Skeletal muscle tissue (tissue), 4 donors: ENCODE results near the gene HERC2. TPM values are rescaled to one million over a fixed set of nuclear protein-coding genes. Genes with fewer than 3 reads are reported as not detected.
"Not testable (repeated sequence)": the region's sequence is repeated elsewhere in the genome, so short reads cannot be mapped to it uniquely, and the experiment has no call there.

Source experiments
- H3K27ac ChIP-seq: one replicate; pipeline ENCODE4 v1.7.0; 2013; ENCODE audit warnings: mild to moderate bottlenecking, low read depth, low read length, inconsistent platforms
- H3K27me3 ChIP-seq, 3 donors: one replicate each; pipeline ENCODE4 v1.7.0; 2013; ENCODE audit warnings: low read length in 3 of 3; ENCODE audit not compliant: control insufficient read depth in 3 of 3, insufficient read depth in 3 of 3
- H3K36me3 ChIP-seq, 3 donors: one replicate each; pipeline ENCODE4 v1.7.0; 2013; ENCODE audit warnings: low read length in 3 of 3; ENCODE audit not compliant: control insufficient read depth in 3 of 3, insufficient read depth in 3 of 3
- H3K4me1 ChIP-seq, 3 donors: one replicate each; pipeline ENCODE4 v1.7.0; 2013; ENCODE audit warnings: low read length in 3 of 3, mild to moderate bottlenecking in 3 of 3; ENCODE audit not compliant: control insufficient read depth in 3 of 3, insufficient read depth in 3 of 3
- H3K4me3 ChIP-seq, 3 donors: one replicate each; pipeline ENCODE4 v1.7.0; 2013; ENCODE audit warnings: low read length in 3 of 3
- H3K9ac ChIP-seq, 3 donors: one replicate each; pipeline ENCODE4 v1.7.0; 2013; ENCODE audit warnings: low read length in 3 of 3, mild to moderate bottlenecking in 3 of 3, moderate library complexity in 2 of 3, low read depth in 1 of 3
- H3K9me3 ChIP-seq, 3 donors: one replicate each; pipeline ENCODE4 v1.7.0; 2013; ENCODE audit warnings: low read length in 3 of 3; ENCODE audit not compliant: control insufficient read depth in 3 of 3
- total RNA-seq: library from RNA; depleted of rRNA; stranded (reverse); fragments of >200 nt; gene quantifications from one replicate; pipeline ENCODE4 v1.2.3, GENCODE V29; 2014
- donor health status: Osteomylitis.

The HERC2 gene
- total RNA-seq, 1 donor from 2014 or later = 56.4 TPM

GRCh38 chr15:28167042-28167441, 154.9 kb downstream of the HERC2 start:
- H3K9me3 ChIP-seq = no peaks in the 10 kb centered on the region
- H3K36me3 ChIP-seq = peaks cover 29 to 46% (median 36%) of the 10 kb centered on the region in 3 donors
- no peak overlapping the region for H3K27ac ChIP-seq
- no peak overlapping the region for H3K4me3 ChIP-seq
- H3K9ac ChIP-seq = no peak overlapping the region
- H3K4me1 ChIP-seq = no peaks in the 10 kb centered on the region
- no peaks in the 10 kb centered on the region for H3K27me3 ChIP-seq

GRCh38 chr15:28165791-28166190, 156.2 kb downstream of the HERC2 start:
- peaks cover 32 to 50% (median 40%) of the 10 kb centered on the region in 3 donors for H3K36me3 ChIP-seq
- H3K4me1 ChIP-seq = no peaks in the 10 kb centered on the region

DNA sequence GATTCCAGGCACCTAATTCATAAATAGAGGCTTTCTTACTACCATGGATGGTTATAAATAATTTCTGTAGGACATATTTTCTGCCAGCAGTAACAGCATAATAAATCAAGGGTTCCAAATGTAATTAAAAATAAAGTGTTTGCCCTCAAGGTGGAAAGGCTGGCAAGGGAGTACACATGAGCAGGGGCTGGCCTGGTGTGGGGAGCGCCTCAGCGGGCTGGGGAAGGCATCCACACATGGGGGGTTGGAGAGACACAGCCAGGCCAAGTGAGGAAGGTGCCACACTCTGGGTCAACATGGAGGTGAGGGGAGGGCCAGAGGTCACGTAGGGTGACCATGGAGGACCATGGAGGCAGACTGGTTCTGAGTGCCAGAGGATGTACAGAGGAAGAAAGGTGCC, 157.1 kb downstream of the HERC2 start:
- Histone ChIP-seq H3K36me3 (peaks cover 32 to 50% (median 40%) of the 10 kb centered on the region in 3 donors), H3K27ac (no peak overlapping the region), H3K9ac (no peak overlapping the region)

More at GRCh38 chr15:28165791-28166190, 156.2 kb downstream of the HERC2 start:
- Histone ChIP-seq H3K9me3 (no peaks in the 10 kb centered on the region), H3K27ac (no peak overlapping the region), H3K27me3 (no peaks in the 10 kb centered on the region), H3K4me3 (no peak overlapping the region), H3K9ac (no peak overlapping the region)

DNA sequence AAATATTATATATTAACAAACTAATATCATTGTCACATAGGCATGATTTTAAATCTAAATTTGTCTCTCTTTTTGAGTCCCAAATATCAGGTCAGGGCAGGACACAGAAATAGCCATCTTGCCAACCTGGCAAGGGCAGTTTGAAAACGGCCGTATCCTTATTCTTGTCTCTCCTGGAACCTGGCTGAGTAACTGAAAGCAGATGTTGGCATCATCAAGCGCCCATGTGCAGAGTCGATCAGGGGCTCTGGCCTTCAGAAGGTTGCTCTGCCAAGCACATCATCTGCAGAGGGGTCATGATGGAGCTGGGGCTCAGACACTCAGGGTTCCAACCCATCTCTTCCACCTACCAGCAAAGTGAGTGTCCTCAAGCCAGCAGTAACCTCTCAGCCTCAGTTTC, 167.7 kb downstream of the HERC2 start:
- H3K4me3 ChIP-seq = no peak overlapping the region
- peaks cover 3 to 6% (median 4%) of the 10 kb centered on the region in 3 donors for H3K36me3 ChIP-seq
- H3K4me1 ChIP-seq = peaks cover 0 to 2% (median 0%) of the 10 kb centered on the region in 3 donors
- H3K9me3 ChIP-seq = no peaks in the 10 kb centered on the region
- no peaks in the 10 kb centered on the region for H3K27me3 ChIP-seq
- no peak overlapping the region for H3K9ac ChIP-seq
- H3K27ac ChIP-seq = no peak overlapping the region

More for the DNA sequence above, 157.1 kb downstream of the HERC2 start:
- Histone ChIP-seq H3K9me3 (no peaks in the 10 kb centered on the region), H3K27me3 (no peaks in the 10 kb centered on the region), H3K4me1 (no peaks in the 10 kb centered on the region), H3K4me3 (no peak overlapping the region)

DNA sequence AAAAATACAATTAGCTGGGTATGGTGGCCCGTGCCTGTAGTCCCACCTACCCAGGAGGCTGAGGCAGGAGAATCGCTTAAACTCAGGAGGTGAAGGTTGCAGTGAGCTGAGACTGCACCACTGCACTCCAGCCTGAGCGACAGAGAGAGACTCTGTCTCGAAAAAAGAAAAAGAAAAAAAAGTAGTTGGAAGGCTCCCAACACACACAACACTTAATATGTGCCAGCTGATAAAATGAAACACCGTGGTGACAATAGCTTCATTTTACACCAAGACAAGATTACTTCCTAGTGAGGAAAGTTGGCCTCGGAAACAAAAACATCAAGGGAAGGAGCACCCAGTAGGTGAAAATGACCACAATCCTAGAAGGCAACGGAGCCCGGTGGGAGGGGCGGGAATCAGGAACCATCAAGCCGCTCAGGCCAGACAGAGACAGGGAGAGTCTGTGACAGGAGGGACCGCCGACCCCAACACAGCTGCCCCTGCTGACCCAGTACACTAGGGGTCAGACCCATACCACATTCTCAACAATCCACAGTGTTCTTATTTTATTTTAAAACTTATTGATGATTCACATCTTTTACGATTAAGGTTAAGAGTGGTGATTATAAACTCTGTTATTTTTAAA, 168.4 kb downstream of the HERC2 start:
- Histone ChIP-seq H3K4me3 (no peak overlapping the region), H3K36me3 (peaks cover 3 to 6% (median 4%) of the 10 kb centered on the region in 3 donors), H3K9me3 (no peaks in the 10 kb centered on the region), H3K27me3 (no peaks in the 10 kb centered on the region), H3K9ac (no peak overlapping the region), H3K4me1 (peaks cover 0 to 2% (median 0%) of the 10 kb centered on the region in 3 donors), H3K27ac (no peak overlapping the region)

- H3K4me3 ChIP-seq, H3K27ac ChIP-seq, H3K27me3 ChIP-seq, H3K4me1 ChIP-seq, H3K9ac ChIP-seq, H3K36me3 ChIP-seq, H3K9me3 ChIP-seq: not testable (repeated sequence)
Measured at GRCh38 chr15:28152538-28152923, 169.4 kb downstream of the HERC2 start.

GRCh38 chr15:28151864-28152537, 170.0 kb downstream of the HERC2 start:
- H3K9me3 ChIP-seq, H3K27me3 ChIP-seq, H3K4me1 ChIP-seq, H3K9ac ChIP-seq, H3K4me3 ChIP-seq, H3K27ac ChIP-seq, H3K36me3 ChIP-seq: not testable (repeated sequence)

DNA sequence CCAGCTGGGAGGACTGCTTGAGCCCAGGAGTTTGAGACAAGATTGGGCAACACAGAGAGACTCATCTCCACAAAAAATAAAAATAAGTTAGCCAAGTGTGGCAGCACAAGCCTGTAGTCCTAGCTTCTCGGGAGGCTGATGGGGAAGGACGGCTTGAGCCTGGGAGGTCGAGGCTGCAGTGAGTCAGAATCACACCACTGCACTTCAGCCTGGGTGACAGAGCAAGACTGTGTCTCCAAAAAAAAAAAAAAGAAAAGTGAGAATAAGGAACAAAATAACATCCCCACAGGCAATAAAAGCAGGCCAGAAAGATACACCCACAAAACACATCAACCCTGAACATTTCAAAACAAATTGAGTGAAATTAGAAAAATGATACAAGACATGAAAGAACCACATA, 174.2 kb downstream of the HERC2 start:
- no peaks in the 10 kb centered on the region for H3K27me3 ChIP-seq
- no peak overlapping the region for H3K9ac ChIP-seq
- H3K27ac ChIP-seq = no peak overlapping the region
- no peak overlapping the region for H3K4me3 ChIP-seq
- H3K36me3 ChIP-seq = peaks cover 23 to 28% (median 28%) of the 10 kb centered on the region in 3 donors
- H3K4me1 ChIP-seq = no peaks in the 10 kb centered on the region
- peaks cover 0 to 3% (median 0%) of the 10 kb centered on the region in 3 donors for H3K9me3 ChIP-seq

- H3K9ac ChIP-seq, H3K4me1 ChIP-seq, H3K9me3 ChIP-seq, H3K27me3 ChIP-seq, H3K4me3 ChIP-seq, H3K27ac ChIP-seq: not testable (repeated sequence)
- peaks cover 33 to 36% (median 36%) of the 10 kb centered on the region in 3 donors for H3K36me3 ChIP-seq
Measured at GRCh38 chr15:28145419-28145818, 176.6 kb downstream of the HERC2 start.

DNA sequence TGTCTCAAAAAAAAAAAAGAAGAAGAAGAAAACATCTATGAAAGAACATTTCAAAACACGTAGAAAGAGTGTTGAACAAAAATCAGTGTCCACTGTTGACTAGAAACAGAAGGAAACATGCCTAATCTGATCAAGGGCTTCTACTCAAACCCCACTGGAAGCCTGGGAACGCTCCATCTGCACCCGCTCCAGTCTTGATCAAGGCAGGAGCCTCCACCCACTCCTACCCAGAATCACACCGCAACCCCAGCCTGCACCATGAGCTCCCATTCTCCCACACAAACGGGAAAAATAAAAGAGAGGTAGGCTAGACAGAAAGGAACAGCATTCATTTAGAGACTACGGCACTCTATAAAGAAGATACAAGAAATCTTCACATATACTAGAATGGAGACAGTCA, 181.9 kb downstream of the HERC2 start:
- Histone ChIP-seq H3K4me1 (no peaks in the 10 kb centered on the region), H3K27ac (no peak overlapping the region), H3K9me3 (no peaks in the 10 kb centered on the region), H3K27me3 (no peaks in the 10 kb centered on the region), H3K4me3 (no peak overlapping the region), H3K36me3 (peaks cover 31 to 42% (median 37%) of the 10 kb centered on the region in 3 donors), H3K9ac (no peak overlapping the region)
